ENCODE measurements around the gene CCDC18.
A peak's percentile ranks its signal among the peaks of the same experiment; 100 is the strongest.
"Not testable (repeated sequence)": the region's sequence is repeated elsewhere in the genome, so short reads cannot be mapped to it uniquely, and the experiment has no call there.

Gene CCDC18, protein sequence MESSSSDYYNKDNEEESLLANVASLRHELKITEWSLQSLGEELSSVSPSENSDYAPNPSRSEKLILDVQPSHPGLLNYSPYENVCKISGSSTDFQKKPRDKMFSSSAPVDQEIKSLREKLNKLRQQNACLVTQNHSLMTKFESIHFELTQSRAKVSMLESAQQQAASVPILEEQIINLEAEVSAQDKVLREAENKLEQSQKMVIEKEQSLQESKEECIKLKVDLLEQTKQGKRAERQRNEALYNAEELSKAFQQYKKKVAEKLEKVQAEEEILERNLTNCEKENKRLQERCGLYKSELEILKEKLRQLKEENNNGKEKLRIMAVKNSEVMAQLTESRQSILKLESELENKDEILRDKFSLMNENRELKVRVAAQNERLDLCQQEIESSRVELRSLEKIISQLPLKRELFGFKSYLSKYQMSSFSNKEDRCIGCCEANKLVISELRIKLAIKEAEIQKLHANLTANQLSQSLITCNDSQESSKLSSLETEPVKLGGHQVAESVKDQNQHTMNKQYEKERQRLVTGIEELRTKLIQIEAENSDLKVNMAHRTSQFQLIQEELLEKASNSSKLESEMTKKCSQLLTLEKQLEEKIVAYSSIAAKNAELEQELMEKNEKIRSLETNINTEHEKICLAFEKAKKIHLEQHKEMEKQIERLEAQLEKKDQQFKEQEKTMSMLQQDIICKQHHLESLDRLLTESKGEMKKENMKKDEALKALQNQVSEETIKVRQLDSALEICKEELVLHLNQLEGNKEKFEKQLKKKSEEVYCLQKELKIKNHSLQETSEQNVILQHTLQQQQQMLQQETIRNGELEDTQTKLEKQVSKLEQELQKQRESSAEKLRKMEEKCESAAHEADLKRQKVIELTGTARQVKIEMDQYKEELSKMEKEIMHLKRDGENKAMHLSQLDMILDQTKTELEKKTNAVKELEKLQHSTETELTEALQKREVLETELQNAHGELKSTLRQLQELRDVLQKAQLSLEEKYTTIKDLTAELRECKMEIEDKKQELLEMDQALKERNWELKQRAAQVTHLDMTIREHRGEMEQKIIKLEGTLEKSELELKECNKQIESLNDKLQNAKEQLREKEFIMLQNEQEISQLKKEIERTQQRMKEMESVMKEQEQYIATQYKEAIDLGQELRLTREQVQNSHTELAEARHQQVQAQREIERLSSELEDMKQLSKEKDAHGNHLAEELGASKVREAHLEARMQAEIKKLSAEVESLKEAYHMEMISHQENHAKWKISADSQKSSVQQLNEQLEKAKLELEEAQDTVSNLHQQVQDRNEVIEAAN (N-terminal part only)

DNA sequence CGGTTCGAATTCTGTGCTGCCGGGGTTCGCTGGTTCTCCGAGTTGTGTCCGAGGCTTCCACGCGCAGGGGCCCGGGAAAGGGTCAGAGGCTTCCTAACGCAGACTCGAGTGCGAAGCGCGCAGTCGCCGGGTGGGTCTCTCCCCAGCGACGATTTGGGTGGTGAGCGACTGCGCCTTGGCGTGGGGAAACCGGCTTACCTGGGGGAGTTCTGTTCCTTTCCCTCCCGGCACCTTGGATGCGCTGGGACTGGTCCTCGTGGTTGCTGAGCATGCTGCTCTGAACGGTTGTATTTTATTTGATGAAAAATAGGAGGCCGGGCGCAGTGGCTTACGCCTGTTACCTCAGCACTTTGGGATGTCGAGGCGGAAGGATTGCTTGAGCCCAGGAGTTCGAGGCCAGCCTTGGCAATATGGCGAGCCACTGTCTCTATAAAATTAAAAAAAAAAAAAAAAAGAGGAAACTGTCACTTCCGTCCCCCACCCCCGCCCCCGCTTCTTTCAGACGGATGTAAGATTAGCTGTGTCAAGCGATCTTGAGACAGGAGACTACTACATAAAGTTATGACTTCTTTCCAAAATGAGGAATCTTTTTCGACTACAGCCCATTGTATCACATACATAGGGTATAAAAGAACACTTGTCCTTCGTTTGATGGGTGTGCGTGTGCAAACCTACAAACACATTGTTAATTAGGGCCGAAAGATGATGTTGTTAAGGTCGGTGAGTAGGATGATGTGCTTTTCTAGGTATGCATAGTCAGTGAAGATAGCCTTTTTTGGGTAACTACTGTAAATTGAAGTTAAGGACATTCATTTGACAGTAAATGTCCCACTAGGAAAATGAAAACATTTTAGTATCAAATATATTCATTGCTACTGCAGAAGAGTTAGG lies at the start of gene CCDC18:
CCDC18 (plus strand) TSS at position 2 of the 891 bp plus-strand sequence. CDS start 2,638 bp downstream, outside the sequence.
- peak; percentile 28 for DNase-seq (ENCODE audit: low read depth)

DNA sequence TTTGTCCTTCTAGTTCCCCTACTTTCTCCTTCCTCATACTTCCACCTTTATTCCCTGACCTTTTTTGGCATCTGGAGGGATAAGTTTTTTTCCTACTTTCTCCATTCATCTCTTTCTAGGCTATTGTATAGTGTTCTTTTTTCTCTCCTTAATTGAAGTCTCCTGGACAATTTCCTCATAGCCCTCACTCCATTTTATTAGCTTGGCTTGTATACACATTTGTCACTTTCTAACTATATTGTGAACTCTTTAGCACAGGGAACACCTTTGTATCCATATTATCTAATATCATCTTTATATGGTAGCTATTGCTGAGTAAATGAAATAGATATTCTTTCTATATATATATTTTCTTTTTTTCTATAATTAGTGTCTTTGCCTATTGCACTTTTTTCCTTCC lies 47.9 kb upstream of the CCDC18 start:
- DNase-seq (ENCODE audit: low read depth) = no peak

DNA sequence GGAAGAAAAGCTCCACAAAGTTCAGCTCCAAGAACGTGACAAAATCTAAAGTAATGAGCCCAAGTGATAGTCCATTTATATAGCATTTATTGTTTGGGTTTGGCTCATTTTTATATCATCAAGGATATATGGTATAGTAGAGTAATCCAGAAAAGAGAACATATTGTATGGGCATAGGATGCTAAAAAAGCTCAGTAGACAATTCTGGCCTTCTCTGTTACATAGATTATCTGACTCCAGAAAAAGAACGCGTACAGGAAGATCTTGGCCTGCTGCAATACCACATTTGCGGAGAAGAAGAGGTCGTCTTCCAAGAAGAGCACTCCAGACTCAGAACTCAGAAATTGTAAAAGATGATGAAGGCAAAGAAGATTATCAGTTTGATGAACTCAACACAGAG lies 44.1 kb upstream of the CCDC18 start:
- DNase-seq (ENCODE audit: low read depth) = no peak

DNA sequence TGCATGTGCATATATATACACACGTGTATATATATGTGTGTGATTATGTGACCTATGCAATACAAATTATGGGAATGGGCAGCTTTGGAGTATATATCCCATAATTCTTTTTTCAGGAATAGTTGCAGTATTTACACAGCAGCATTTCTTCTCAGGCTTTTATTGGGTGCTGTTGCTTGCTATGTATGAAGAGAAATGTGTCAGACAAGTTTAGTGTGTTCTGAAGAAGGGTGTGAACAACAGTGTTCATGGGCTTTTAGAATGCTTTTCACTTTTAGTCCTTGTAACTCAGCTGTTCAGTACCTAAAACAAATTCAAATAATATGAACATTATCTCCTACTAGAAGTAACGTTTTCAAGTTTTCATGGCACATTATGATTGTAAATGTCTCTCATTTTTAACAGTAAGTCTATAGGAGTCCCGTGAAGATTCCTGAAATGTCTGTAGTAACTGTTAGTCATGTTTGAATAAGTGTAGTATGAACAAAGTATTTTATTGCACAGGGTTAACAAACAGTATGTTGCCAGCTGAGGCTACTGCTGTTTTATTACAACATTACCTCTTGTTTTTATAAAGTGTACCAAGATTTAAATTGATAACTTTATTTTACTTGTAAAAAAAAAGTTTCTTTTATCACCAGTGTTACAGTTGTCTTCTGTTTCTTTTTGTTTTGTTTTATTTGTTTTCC lies 42.8 kb upstream of the CCDC18 start:
- DNase-seq (ENCODE audit: low read depth) = no peak

DNA sequence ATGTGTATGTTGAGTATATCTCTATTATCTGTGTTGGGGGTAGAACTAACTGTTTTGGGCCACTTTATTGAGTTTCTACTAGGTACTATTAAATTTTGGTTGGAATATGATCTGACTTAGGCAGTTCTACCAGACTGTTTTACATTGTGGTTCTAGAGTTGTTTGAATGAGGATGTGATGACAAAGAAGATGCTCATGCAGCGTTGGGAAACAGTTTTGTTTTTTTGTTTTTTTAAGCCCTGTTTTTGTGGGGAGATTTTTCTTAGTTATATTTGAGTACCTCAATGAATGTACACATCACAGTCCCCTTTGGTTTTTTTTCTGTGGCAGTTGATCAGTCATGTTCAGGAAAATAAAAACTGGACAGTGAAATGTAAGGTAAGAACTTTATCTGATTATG lies 40.4 kb upstream of the CCDC18 start:
- no peak for DNase-seq (ENCODE audit: low read depth)

DNA sequence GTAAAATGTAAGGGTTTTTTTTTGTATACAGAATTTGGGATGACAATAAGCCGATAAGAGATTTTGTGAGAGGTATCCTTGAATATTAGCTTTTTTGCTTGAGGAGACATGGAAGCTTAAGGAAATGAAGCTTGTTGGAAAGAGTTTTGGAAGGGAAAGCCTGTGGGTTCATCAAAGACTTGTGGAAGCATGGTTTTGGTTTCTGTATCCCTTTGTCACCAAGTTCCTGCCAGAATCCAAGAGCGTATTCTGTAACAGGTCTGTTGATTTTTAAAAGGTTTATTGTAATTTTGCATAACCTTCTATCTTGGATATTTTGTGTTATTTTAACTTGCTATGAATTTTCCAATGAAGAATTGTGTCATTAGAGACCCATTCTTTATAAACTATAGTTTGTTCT lies 38.4 kb upstream of the CCDC18 start:
- DNase-seq (ENCODE audit: low read depth) = no peak

DNA sequence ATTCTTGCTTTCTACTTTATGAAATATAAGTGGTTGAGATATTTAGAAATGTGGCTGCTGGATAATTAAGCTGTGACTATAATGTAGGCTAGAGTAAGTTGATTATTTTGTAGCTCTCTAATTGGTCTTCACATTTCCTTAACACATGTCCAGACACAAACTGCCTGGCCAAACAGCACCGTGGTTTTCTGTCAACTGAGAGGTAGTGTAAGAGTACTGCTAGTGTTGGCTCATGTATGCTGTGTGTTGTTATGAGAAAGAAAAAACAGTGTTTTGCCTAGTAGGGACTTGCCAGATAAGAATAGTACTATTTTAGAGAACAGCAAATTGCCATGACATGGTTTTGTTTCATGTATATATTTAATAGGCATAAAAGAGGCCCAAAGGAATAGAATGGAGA lies 37.4 kb upstream of the CCDC18 start:
- no peak for DNase-seq (ENCODE audit: low read depth)

DNA sequence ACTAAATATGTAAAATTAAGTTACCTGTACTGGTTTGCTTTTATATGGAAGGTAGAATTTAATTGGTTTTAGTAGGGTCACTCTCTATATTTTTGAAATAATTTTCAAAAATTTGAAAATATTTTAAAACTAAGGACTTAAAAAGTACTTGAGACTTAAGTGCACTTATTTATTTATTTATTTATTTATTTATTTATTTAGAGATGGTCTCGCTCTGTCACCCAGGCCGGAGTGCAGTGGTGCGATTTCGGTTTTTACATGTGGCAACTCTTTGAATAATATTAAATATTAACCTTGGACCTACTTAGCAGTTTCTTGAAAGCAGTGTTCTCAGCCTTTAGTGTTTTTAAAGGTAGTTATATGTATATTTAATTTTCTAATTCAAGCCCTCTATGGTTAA lies 36.8 kb upstream of the CCDC18 start:
- no peak for DNase-seq (ENCODE audit: low read depth)

DNA sequence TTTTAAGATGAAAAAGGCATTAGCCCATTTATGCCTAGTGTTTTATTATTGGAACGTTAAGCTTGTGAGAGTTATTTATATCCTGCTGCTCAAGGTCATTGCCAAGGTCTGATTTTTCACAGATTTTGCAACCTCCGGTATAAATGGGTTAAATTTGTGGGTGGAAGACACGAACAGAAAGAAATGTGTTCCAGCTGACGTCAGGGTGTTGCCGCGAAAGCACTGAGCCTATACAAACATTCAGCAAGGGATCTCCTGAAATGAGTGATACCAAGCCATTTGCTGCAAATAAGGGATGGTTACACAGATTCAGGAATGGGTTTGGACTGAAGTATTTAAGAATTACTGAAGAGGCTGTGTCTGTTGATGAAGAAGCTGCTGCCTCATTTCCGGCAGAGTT lies 32.5 kb upstream of the CCDC18 start:
- no peak for DNase-seq (ENCODE audit: low read depth)

DNA sequence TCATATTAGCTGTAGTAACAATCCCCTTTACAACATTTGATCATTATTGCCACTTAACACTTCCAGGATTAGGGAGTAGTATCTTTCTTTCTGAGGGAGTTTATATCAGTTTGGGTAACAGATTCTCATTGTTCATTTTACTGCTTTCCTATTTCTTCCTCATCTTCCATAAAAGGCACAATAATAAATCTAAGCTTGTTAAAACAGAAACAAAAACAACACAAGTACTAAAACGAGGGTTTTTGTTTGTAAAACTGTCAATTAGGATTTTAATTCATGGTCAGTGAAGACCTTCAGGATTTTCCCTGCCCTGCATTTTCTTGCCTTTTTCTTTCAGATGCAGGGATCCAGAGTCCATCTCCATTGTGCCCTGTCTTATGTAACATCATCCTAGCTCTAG lies 29.8 kb upstream of the CCDC18 start:
- no peak for DNase-seq (ENCODE audit: low read depth)

DNA sequence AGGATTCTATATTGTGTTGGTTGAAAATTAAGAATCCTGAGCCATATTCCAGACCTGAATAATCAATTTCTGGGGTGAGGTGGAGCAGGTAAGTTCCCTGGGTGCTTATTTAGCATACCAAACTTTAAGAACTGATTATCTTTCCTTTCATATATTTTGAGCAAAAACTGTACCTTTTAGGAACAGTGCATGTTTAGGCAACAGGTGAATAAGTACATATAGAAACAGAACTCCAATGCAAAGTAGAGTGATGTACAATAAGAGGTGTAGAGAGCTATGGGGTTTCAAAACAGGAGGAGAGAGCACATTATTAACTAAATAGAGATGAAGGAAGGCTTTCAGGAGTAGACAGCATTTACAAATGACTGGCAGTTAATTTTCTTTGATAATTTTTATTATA lies 29.1 kb upstream of the CCDC18 start:
- no peak for DNase-seq (ENCODE audit: low read depth)

DNA sequence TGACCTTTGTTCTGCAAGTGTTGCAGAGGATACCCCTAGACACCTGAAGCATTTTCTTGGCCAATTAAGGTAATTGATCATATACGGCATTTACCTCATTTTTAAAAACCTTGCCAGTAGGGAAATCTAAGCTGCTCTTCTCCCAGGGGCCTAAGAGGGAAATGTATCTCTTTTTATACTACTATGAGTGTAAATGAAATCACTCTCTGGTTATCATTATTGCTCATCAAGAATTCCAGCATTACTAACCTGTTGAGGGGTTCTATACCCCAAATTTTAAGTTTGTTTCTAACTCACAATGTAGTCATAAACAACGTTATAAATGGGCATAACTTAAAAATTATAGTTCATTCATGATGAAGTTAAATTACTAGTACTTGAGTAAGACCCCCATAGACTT lies 27.7 kb upstream of the CCDC18 start:
- no peak for DNase-seq (ENCODE audit: low read depth)

DNA sequence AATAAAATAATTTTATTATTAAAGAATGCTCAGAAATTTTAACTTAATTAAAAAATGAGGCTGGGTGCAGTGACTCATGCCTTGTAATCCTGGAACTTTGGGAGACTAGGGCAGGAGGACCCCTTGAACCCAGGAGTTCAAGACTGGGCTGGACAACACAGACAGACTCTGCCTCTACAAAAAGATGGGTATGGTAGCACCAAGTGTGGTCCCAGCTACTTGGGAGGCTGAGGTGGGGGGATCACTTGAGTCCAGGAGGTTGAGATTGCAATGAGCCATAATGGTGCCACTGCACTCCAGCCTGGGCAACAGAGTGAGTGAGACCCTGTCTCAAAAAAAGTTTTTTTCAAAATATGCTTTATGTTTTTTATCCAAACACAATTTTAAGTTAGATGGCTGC lies 25.6 kb upstream of the CCDC18 start:
- DNase-seq (ENCODE audit: low read depth) = no peak

DNA sequence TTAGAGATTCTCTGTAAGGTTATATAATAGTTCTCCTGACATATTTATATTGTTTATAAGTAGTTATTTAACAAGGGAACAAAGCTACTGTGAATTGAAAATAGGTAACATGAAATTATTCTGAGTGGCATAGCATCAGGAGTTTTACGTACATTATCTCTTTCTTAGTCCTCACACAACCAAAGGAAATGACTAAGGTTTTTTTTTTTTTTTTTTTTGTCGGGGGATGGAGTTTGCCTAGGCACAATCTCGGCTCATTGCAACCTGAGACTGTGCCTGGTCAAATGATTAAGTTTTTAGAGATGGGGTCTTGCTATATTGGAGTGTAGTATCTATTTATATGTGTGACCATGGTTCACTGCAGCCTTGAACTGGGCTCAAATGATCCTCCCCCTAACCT lies 25.2 kb upstream of the CCDC18 start:
- DNase-seq (ENCODE audit: low read depth) = no peak

DNA sequence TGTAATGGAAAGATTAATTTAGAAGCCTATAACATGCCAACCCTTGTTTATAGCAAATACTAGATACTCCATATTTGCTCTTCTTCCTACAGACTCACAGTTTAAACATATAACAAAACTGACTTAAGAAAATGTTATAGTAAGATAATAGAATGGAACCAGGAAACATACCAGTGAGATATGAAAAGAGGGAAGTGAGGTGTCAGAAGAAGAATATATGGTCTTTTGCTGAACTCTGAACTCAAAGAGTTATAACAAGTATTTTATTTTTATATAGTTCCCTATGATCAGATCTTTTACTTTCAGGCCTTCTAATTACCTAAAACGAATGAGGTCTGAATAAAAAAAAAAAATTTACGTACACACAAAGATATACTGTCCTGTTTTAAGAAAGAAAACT lies 21.2 kb upstream of the CCDC18 start:
- DNase-seq (ENCODE audit: low read depth) = no peak

DNA sequence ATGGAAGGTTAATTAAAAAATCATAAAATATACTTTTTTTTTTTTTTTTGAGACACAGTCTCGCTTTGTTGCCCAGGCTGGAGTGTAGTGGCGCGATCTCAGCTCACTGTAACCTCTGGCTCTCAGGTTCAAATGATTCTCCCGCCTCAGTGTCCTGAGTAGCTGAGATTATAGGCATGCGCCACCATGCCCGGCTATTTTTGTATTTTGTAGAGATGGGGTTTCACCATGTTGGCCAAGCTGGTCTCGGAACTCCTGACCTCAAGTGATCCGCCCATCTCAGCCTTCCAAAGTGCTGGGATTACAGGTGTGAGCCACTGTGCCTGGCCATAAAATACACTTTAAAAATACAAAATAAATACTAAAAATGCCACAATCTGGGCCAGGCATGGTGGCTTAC lies 17.2 kb upstream of the CCDC18 start:
- not testable (repeated sequence) for DNase-seq (ENCODE audit: low read depth)

DNA sequence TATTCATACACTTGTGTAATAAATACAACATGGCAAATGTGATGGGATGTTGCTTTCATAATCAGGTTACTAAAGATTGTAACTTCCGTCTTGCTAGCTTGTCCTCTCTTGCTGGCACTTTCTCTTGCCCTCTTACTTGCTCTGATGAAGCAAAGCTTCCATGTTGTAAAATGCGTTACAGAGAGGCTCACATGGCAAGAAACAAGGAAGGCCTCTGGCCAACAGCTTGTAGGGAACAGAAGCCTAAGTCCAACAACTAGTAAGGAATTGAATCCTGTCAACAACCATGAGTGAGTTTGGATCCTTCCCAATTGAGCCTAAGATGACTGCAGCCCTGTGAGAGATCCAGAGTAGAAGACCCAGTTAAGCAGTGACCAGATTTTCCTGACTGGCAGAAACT lies 15.7 kb upstream of the CCDC18 start:
- DNase-seq (ENCODE audit: low read depth) = no peak

DNA sequence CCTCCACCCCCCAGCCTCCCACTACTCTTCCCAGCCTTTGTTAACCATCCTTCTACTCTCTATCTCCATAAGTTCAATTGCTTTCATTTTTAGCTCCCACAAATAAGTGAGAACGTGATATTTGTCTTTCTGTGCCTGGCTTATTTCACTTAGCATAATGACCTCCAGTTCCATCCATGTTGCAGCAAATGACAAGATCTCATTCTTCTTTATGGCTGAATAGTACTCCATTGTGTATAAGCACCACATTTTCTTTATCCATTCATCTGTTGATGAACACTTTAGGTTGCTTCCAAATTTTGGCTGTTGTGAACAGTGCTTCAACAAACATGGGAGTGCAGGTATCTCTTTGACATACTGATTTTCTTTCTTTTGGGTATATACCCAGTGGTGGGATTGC lies 14.6 kb upstream of the CCDC18 start:
- not testable (repeated sequence) for DNase-seq (ENCODE audit: low read depth)

DNA sequence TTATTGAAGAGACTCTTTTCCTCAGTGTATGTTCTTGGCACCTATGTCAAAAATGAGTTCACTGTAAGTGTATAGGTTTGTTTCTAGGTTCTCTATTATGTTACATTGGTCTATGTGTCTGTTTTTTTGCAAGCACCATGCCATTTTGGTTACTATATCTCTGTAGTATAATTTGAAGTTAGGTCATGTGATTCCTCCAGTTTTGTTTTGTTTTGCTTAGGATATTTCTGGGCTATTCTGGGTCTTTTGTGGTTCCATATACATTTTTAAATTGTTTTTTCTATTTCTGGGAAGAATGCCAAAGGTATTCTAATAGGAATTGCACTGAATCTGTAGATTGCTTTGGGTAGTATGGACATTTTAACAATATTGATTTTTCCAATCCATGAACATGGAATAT lies 13.5 kb upstream of the CCDC18 start:
- DNase-seq (ENCODE audit: low read depth) = no peak

DNA sequence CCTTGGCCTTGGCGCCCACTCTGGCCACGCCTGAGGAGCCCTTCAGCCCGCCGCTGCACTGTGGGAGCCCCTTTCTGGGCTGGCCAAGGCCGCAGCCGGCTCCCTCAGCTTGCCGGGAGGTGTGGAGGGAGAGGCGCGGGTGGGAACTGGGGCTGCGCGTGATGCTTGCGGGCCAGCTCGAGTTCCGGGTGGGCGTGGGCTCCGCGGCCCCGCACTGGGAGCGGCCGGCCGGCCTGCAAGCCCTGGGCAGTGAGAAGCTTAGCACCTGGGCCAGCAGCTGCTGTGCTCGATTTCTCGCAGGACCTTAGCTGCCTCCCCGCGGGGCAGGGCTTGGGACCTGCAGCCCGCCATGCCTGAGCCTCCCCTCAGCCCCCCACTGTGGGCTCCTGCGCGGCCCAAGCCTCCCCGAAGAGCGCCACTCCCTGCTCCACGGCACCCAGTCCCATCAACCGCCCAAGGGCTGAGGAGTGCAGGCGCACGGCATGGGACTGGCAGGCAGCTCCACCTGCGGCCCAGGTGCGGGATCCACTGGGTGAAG lies 10.3 kb upstream of the CCDC18 start:
- DNase-seq (ENCODE audit: low read depth) = not testable (repeated sequence)
